Activated naive CD8-positive, alpha-beta T cell (primary cell): ENCODE data around the gene AGER.
A peak's percentile ranks its signal among the peaks of the same experiment; 100 is the strongest.

ENCODE experiments used
- H3K27ac Mint-ChIP-seq: one replicate; pipeline ENCODE4 v1.8.0; 2021; ENCODE audit warnings: mixed read lengths
- H3K27me3 Mint-ChIP-seq: one replicate; pipeline ENCODE4 v1.8.0; 2021; ENCODE audit warnings: mixed read lengths
- H3K36me3 Mint-ChIP-seq: one replicate; pipeline ENCODE4 v1.8.0; 2021; ENCODE audit warnings: mixed read lengths
- H3K4me1 Mint-ChIP-seq: one replicate; pipeline ENCODE4 v1.8.0; 2021; ENCODE audit warnings: low read depth, mixed read lengths
- H3K4me3 Mint-ChIP-seq: one replicate; pipeline ENCODE4 v1.8.0; 2021; ENCODE audit warnings: mild to moderate bottlenecking, mixed read lengths
- H3K9me3 Mint-ChIP-seq: one replicate; pipeline ENCODE4 v1.8.0; 2021; ENCODE audit warnings: low read depth, mixed read lengths

The AGER gene

GRCh38 chr6:32173051-32173727, 10.9 kb downstream of the AGER start:
- no peaks in the 10 kb centered on the region for H3K27me3 Mint-ChIP-seq
- peak overlapping the region; percentile 91 for H3K4me3 Mint-ChIP-seq
- H3K36me3 Mint-ChIP-seq = peaks cover 3% of the 10 kb centered on the region
- H3K27ac Mint-ChIP-seq = peak overlapping the region; percentile 83
- H3K4me1 Mint-ChIP-seq = peaks cover 51% of the 10 kb centered on the region
- H3K9me3 Mint-ChIP-seq = no peaks in the 10 kb centered on the region

- H3K27me3 Mint-ChIP-seq = no peaks in the 10 kb centered on the region
- H3K4me1 Mint-ChIP-seq = peaks cover 36% of the 10 kb centered on the region
- H3K9me3 Mint-ChIP-seq = no peaks in the 10 kb centered on the region
- H3K36me3 Mint-ChIP-seq = peaks cover 5% of the 10 kb centered on the region
- no peak overlapping the region for H3K27ac Mint-ChIP-seq
- H3K4me3 Mint-ChIP-seq = no peak overlapping the region
Measured at GRCh38 chr6:32171234-32171633, 12.8 kb downstream of the AGER start.

GRCh38 chr6:32170294-32170693, 13.8 kb downstream of the AGER start:
- Mint-ChIP-seq H3K36me3 (peaks cover 5% of the 10 kb centered on the region), H3K4me1 (peaks cover 32% of the 10 kb centered on the region), H3K4me3 (no peak overlapping the region), H3K9me3 (no peaks in the 10 kb centered on the region), H3K27ac (no peak overlapping the region), H3K27me3 (no peaks in the 10 kb centered on the region)

- H3K36me3 Mint-ChIP-seq = peaks cover 8% of the 10 kb centered on the region
- no peaks in the 10 kb centered on the region for H3K9me3 Mint-ChIP-seq
- no peak overlapping the region for H3K4me3 Mint-ChIP-seq
- H3K27me3 Mint-ChIP-seq = no peaks in the 10 kb centered on the region
- H3K27ac Mint-ChIP-seq = no peak overlapping the region
- peaks cover 20% of the 10 kb centered on the region for H3K4me1 Mint-ChIP-seq
Measured at GRCh38 chr6:32168807-32169591, 15.1 kb downstream of the AGER start.

GRCh38 chr6:32168350-32168749, 15.7 kb downstream of the AGER start:
- no peak overlapping the region for H3K27ac Mint-ChIP-seq
- H3K9me3 Mint-ChIP-seq = no peaks in the 10 kb centered on the region
- H3K27me3 Mint-ChIP-seq = no peaks in the 10 kb centered on the region
- peaks cover 8% of the 10 kb centered on the region for H3K36me3 Mint-ChIP-seq
- H3K4me1 Mint-ChIP-seq = peaks cover 13% of the 10 kb centered on the region
- no peak overlapping the region for H3K4me3 Mint-ChIP-seq

GRCh38 chr6:32167761-32168262, 16.2 kb downstream of the AGER start:
- H3K36me3 Mint-ChIP-seq = peaks cover 8% of the 10 kb centered on the region
- peaks cover 8% of the 10 kb centered on the region for H3K4me1 Mint-ChIP-seq
- no peak overlapping the region for H3K27ac Mint-ChIP-seq
- H3K4me3 Mint-ChIP-seq = no peak overlapping the region
- H3K27me3 Mint-ChIP-seq = no peaks in the 10 kb centered on the region
- H3K9me3 Mint-ChIP-seq = no peaks in the 10 kb centered on the region

GRCh38 chr6:32167154-32167760, 16.8 kb downstream of the AGER start:
- Mint-ChIP-seq H3K9me3 (no peaks in the 10 kb centered on the region), H3K27ac (no peak overlapping the region), H3K27me3 (no peaks in the 10 kb centered on the region), H3K4me3 (no peak overlapping the region), H3K36me3 (peaks cover 8% of the 10 kb centered on the region), H3K4me1 (peaks cover 3% of the 10 kb centered on the region)

- no peaks in the 10 kb centered on the region for H3K27me3 Mint-ChIP-seq
- H3K9me3 Mint-ChIP-seq = no peaks in the 10 kb centered on the region
- H3K4me1 Mint-ChIP-seq = peaks cover 3% of the 10 kb centered on the region
- H3K36me3 Mint-ChIP-seq = peaks cover 8% of the 10 kb centered on the region
- H3K4me3 Mint-ChIP-seq = no peak overlapping the region
- no peak overlapping the region for H3K27ac Mint-ChIP-seq
Measured at GRCh38 chr6:32166411-32167061, 17.5 kb downstream of the AGER start.

GRCh38 chr6:32164295-32164694, 19.8 kb downstream of the AGER start, which contains the start of gene EGFL8:
EGFL8 (plus strand) TSS chr6:32164595; CDS start chr6:32166166, 1,571 bp downstream.
- no peak within 1 kb of the TSS for H3K27ac Mint-ChIP-seq
- no peaks in the 10 kb centered on the region for H3K9me3 Mint-ChIP-seq
- H3K27me3 Mint-ChIP-seq = no peaks in the 10 kb centered on the region
- no peaks in the 10 kb centered on the region for H3K4me1 Mint-ChIP-seq
- H3K4me3 Mint-ChIP-seq = no peak within 1 kb of the TSS
- peaks cover 5% of the 10 kb centered on the region for H3K36me3 Mint-ChIP-seq

GRCh38 chr6:32163559-32164258, 20.3 kb downstream of the AGER start:
- Mint-ChIP-seq H3K4me3 (no peak overlapping the region), H3K27me3 (no peaks in the 10 kb centered on the region), H3K27ac (no peak overlapping the region), H3K9me3 (no peaks in the 10 kb centered on the region), H3K36me3 (peaks cover 5% of the 10 kb centered on the region), H3K4me1 (no peaks in the 10 kb centered on the region)

- no peak overlapping the region for H3K4me3 Mint-ChIP-seq
- peaks cover 28% of the 10 kb centered on the region for H3K4me1 Mint-ChIP-seq
- no peak overlapping the region for H3K27ac Mint-ChIP-seq
- no peaks in the 10 kb centered on the region for H3K9me3 Mint-ChIP-seq
- no peaks in the 10 kb centered on the region for H3K27me3 Mint-ChIP-seq
- peaks cover 12% of the 10 kb centered on the region for H3K36me3 Mint-ChIP-seq
Measured at GRCh38 chr6:32158052-32158451, 26.0 kb downstream of the AGER start.

- Mint-ChIP-seq H3K27ac (no peak overlapping the region), H3K36me3 (peaks cover 12% of the 10 kb centered on the region), H3K27me3 (no peaks in the 10 kb centered on the region), H3K9me3 (no peaks in the 10 kb centered on the region), H3K4me3 (no peak overlapping the region), H3K4me1 (peaks cover 38% of the 10 kb centered on the region)
Measured at GRCh38 chr6:32156891-32157290, 27.2 kb downstream of the AGER start.

- peaks cover 53% of the 10 kb centered on the region for H3K4me1 Mint-ChIP-seq
- H3K36me3 Mint-ChIP-seq = peaks cover 12% of the 10 kb centered on the region
- H3K4me3 Mint-ChIP-seq = peak overlapping the region; percentile 99
- H3K9me3 Mint-ChIP-seq = no peaks in the 10 kb centered on the region
- peak overlapping the region; percentile 96 for H3K27ac Mint-ChIP-seq
- no peaks in the 10 kb centered on the region for H3K27me3 Mint-ChIP-seq
Measured at GRCh38 chr6:32154514-32155161, 29.4 kb downstream of the AGER start.
